Measurements from ENCODE around the gene PRKCB.
"Not testable (repeated sequence)": the region's sequence is repeated elsewhere in the genome, so short reads cannot be mapped to it uniquely, and the experiment has no call there.

PRKCB gene

GRCh38 chr16:24191876-24192402 lies 356.2 kb downstream of the PRKCB start:
- DNase-seq: no peak

- no peak for DNase-seq
Observed at GRCh38 chr16:24195221-24195620, 359.4 kb downstream of the PRKCB start.

- no peak for DNase-seq
Observed at GRCh38 chr16:24198807-24199533, 363.2 kb downstream of the PRKCB start.

- DNase-seq: no peak
Observed at GRCh38 chr16:24203675-24204074, 367.9 kb downstream of the PRKCB start.

GRCh38 chr16:24204150-24204665 lies 368.4 kb downstream of the PRKCB start:
- DNase-seq: no peak

- no peak for DNase-seq
Observed at GRCh38 chr16:24206926-24207325, 371.1 kb downstream of the PRKCB start.

- no peak for DNase-seq
Observed at GRCh38 chr16:24208710-24209109, 372.9 kb downstream of the PRKCB start.

- DNase-seq: no peak
Observed at GRCh38 chr16:24214992-24215391, 379.2 kb downstream of the PRKCB start.

- no peak for DNase-seq
Observed at GRCh38 chr16:24216961-24217360, 381.2 kb downstream of the PRKCB start.

- DNase-seq: no peak
Observed at GRCh38 chr16:24217461-24217860, 381.7 kb downstream of the PRKCB start.

- DNase-seq: no peak
Observed at GRCh38 chr16:24218299-24218698, 382.5 kb downstream of the PRKCB start.

GRCh38 chr16:24221219-24221618 lies 385.4 kb downstream of the PRKCB start:
- no peak for DNase-seq

GRCh38 chr16:24228514-24228913 lies 392.7 kb downstream of the PRKCB start:
- DNase-seq: no peak

- no peak for DNase-seq
Observed at GRCh38 chr16:24232936-24233335, 397.2 kb downstream of the PRKCB start.

- no peak for DNase-seq
Observed at GRCh38 chr16:24234737-24235136, 399.0 kb downstream of the PRKCB start.

- no peak for DNase-seq
Observed at GRCh38 chr16:24235806-24236205, 400.0 kb downstream of the PRKCB start.

- DNase-seq: not testable (repeated sequence)
Observed at GRCh38 chr16:24238846-24239245, 403.1 kb downstream of the PRKCB start.

GRCh38 chr16:24246911-24247607 lies 411.3 kb downstream of the PRKCB start:
- no peak for DNase-seq

GRCh38 chr16:24253192-24253591 lies 417.4 kb downstream of the PRKCB start:
- DNase-seq: peak; percentile 51

- no peak for DNase-seq
Observed at GRCh38 chr16:24255456-24256371, 419.9 kb downstream of the PRKCB start, which contains the start of gene CACNG3. TSS of gene CACNG3 (plus strand) at chr16:24256335. CDS start at chr16:24256755, 420 bp downstream.

GRCh38 chr16:24257958-24258357 lies 422.2 kb downstream of the PRKCB start:
- no peak for DNase-seq

- DNase-seq: no peak
Observed at GRCh38 chr16:24258791-24259190, 423.0 kb downstream of the PRKCB start.

- no peak for DNase-seq
Observed at GRCh38 chr16:24262816-24263215, 427.0 kb downstream of the PRKCB start.
